PC-3 (cell line): ENCODE results near the gene SLC6A6. TPM values are rescaled to one million over a fixed set of nuclear protein-coding genes. Genes with fewer than 3 reads are reported as not detected.

Experiments used
- ATAC-seq: fragments of 200-7000 bp; cut with Tn5 transposase; 2 replicates; pipeline ENCODE4 v1.9.1; 2020; ENCODE audit warnings: mild to moderate bottlenecking, moderate library complexity
- BruUV-seq: library from RNA; stranded (reverse); fragments of 400-500 nt; replicated peaks from 2 replicates; lab custom pipeline; 2021; lab: Mats Ljungman, UMichigan
- CTCF ChIA-PET: fragments of 300-600 bp; sonication (Branson Sonifier 250); formaldehyde crosslinking; loops from one replicate; lab custom pipeline; 2022; ENCODE audit warnings: antibody characterized with exemption; lab: Charles Lee
- POLR2A ChIA-PET: fragments of 300-600 bp; sonication (Branson Sonifier 250); formaldehyde crosslinking; loops from one replicate; lab custom pipeline; 2022; ENCODE audit warnings: antibody characterized with exemption; ENCODE audit not compliant: unreplicated experiment; lab: Charles Lee
- DNase-seq: peaks from one replicate; pipeline ENCODE4 v3.0.0-alpha.2; 2015
- H2AFZ ChIP-seq: fragments of 300-600 bp; sonication (generic); 2 replicates; pipeline ENCODE4 v1.6.0; 2016; ENCODE audit warnings: antibody characterized with exemption, low read length
- H3F3A ChIP-seq: fragments of 300-600 bp; sonication (generic); one replicate; pipeline ENCODE4 v1.6.0; 2017; ENCODE audit warnings: antibody characterized with exemption, low read length, control low read depth, mild to moderate bottlenecking; ENCODE audit not compliant: unreplicated experiment
- H3K27ac ChIP-seq: fragments of 300-600 bp; sonication (generic); 2 replicates; pipeline ENCODE4 v1.5.1; 2016; ENCODE audit warnings: mild to moderate bottlenecking, low read length
- H3K27me3 ChIP-seq: fragments of 300-600 bp; sonication (generic); 2 replicates; pipeline ENCODE4 v1.6.1; 2016; ENCODE audit warnings: low read length, mixed read lengths
- H3K36me3 ChIP-seq: fragments of 300-600 bp; sonication (generic); 2 replicates; pipeline ENCODE4 v1.6.1; 2016; ENCODE audit warnings: low read depth, mixed run types, low read length, mixed read lengths
- H3K4me1 ChIP-seq: fragments of 300-600 bp; sonication (generic); 2 replicates; pipeline ENCODE4 v1.5.1; 2016; ENCODE audit warnings: low read length; ENCODE audit not compliant: insufficient read depth
- H3K4me2 ChIP-seq: fragments of 300-600 bp; sonication (generic); 2 replicates; pipeline ENCODE4 v1.6.0; 2016; ENCODE audit warnings: low read length
- H3K4me3 ChIP-seq: fragments of 300-600 bp; sonication (generic); 2 replicates; pipeline ENCODE4 v1.5.1; 2016; ENCODE audit warnings: mild to moderate bottlenecking, low read length, mixed read lengths
- H3K79me2 ChIP-seq: fragments of 300-600 bp; sonication (generic); 2 replicates; pipeline ENCODE4 v1.6.1; 2017; ENCODE audit warnings: low read length, mixed read lengths
- H3K9ac ChIP-seq: fragments of 300-600 bp; sonication (generic); 2 replicates; pipeline ENCODE4 v1.6.0; 2016; ENCODE audit warnings: mild to moderate bottlenecking, low read length
- H3K9me2 ChIP-seq: fragments of 300-600 bp; sonication (generic); replicated peaks from 2 replicates; pipeline ENCODE4 v1.6.1; 2016; ENCODE audit warnings: mixed run types, low read length, mixed read lengths
- H3K9me3 ChIP-seq: fragments of 300-600 bp; sonication (generic); 2 replicates; pipeline ENCODE4 v1.6.1; 2016; ENCODE audit warnings: low read length, mixed read lengths
- H4K20me1 ChIP-seq: fragments of 300-600 bp; sonication (generic); 2 replicates; pipeline ENCODE4 v1.6.1; 2016; ENCODE audit warnings: low read length, mixed read lengths
- CTCF ChIP-seq: fragments of 300-600 bp; sonication (generic); conservative IDR thresholded peaks from 2 replicates; pipeline ENCODE4 v1.5.1; 2017; ENCODE audit warnings: antibody characterized with exemption, low read depth, mild to moderate bottlenecking, low read length
- EZH2 ChIP-seq: fragments of 300-600 bp; sonication (generic); IDR thresholded peaks from one replicate; pipeline ENCODE4 v1.6.1; 2017; ENCODE audit warnings: antibody characterized with exemption, mild to moderate bottlenecking, low read length; ENCODE audit not compliant: unreplicated experiment
- EZH2phosphoT487 ChIP-seq: fragments of 300-600 bp; sonication (generic); IDR thresholded peaks from 2 replicates; pipeline ENCODE4 v1.6.1; 2018; ENCODE audit warnings: mild to moderate bottlenecking, antibody characterized with exemption, low read length, borderline replicate concordance
- intact Hi-C: fragments of 100-400 bp; cut with micrococcal nuclease; formaldehyde crosslinking; loops from 2 replicates; pipeline ENCODE4 v1.9.0; 2023
- total RNA-seq: library from RNA; depleted of rRNA; stranded (reverse); fragments of >200 nt; gene quantifications from 2 replicates; pipeline ENCODE4 v1.2.3, GENCODE V29; 2014

SLC6A6 gene
- total RNA-seq, 1 experiment from 2014 or later, result 28.1 TPM

GRCh38 chr3:14482271-14482721, 79.9 kb downstream of the SLC6A6 start:
- no peak for TF ChIP-seq CTCF
- no peak for TF ChIP-seq EZH2phosphoT487
- no peak for TF ChIP-seq EZH2
- H4K20me1 ChIP-seq, result no peaks in the 10 kb centered on the region
- no peaks in the 10 kb centered on the region for H3K9me3 ChIP-seq
- intact Hi-C loops, result no loop called here
- H3K4me3 ChIP-seq, result no peak overlapping the region
- no peaks in the 10 kb centered on the region for H3K9me2 ChIP-seq
- H3K27me3 ChIP-seq, result no peaks in the 10 kb centered on the region
- H2AFZ ChIP-seq, result no peak overlapping the region
- ChIA-PET POLR2A (no interaction called here), CTCF (no interaction called here)
- BruUV-seq, result no TSS peak
- no peak for ATAC-seq
- H3K4me2 ChIP-seq, result no peak overlapping the region
- no peaks in the 10 kb centered on the region for H3K79me2 ChIP-seq
- DNase-seq, result no peak
- H3K36me3 ChIP-seq, result peaks cover 22% of the 10 kb centered on the region
- H3K27ac ChIP-seq, result no peak overlapping the region
- no peaks in the 10 kb centered on the region for H3F3A ChIP-seq
- H3K4me1 ChIP-seq, result no peaks in the 10 kb centered on the region
- H3K9ac ChIP-seq, result no peak overlapping the region

DNA sequence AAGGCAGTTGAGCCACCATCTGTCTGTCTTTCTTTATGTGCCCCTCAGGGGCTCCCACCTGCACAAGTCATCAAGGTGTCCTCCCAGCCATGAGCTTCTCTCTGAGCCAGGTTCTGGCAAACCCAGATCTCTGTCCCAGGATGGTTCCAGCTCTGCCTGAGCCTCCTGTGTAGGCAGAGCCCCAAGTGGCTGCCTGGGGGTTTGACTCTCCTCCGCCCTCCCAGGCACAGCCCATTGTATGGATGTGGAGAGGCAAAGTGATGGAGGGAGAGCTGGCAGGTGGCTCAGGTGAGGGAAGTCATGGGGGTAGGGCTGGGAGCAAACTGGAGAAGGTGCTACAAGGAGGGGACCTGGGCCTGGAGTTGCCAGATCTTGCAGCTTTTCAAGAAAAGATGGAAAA, 80.9 kb downstream of the SLC6A6 start:
- Histone ChIP-seq H3K4me2 (no peak overlapping the region), H3K4me1 (no peaks in the 10 kb centered on the region), H3K9me3 (no peaks in the 10 kb centered on the region), H3K27ac (no peak overlapping the region), H3K9me2 (no peaks in the 10 kb centered on the region), H4K20me1 (no peaks in the 10 kb centered on the region), H3F3A (no peaks in the 10 kb centered on the region), H3K4me3 (no peak overlapping the region), H3K27me3 (no peaks in the 10 kb centered on the region), H2AFZ (no peak overlapping the region), H3K36me3 (peaks cover 14% of the 10 kb centered on the region), H3K79me2 (no peaks in the 10 kb centered on the region), H3K9ac (no peak overlapping the region)
- no TSS peak for BruUV-seq
- CTCF ChIA-PET, result interaction anchor here (0.6 kb wide), 1 partner anchor 255 kb away, joined by 4 read pairs; no protein-coding TSS in a partner anchor
- ATAC-seq (no peak), DNase-seq (no peak)
- intact Hi-C loops, result no loop called here
- TF ChIP-seq EZH2, result no peak
- no peak for TF ChIP-seq CTCF
- no peak for TF ChIP-seq EZH2phosphoT487
- POLR2A ChIA-PET, result no interaction called here

DNA sequence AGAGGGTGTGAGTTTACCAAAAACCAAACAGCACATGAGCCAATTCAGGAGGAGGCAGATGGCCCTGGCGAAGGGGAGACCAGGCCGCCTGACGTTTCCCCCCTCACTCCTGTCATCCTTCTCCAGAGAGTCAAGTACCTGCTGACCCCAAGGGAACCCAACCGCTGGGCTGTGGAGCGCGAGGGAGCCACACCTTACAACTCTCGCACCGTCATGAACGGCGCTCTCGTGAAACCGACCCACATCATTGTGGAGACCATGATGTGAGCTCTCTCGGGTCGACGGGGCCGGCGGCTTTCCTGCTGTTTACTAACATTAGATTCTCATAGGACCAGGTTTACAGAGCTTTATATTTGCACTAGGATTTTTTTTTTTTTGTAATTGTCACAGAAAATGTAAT, 82.3 kb downstream of the SLC6A6 start:
- Histone ChIP-seq H3K79me2 (no peaks in the 10 kb centered on the region), H3K27ac (no peak overlapping the region), H3K4me2 (no peak overlapping the region), H4K20me1 (no peaks in the 10 kb centered on the region), H3K9me2 (no peaks in the 10 kb centered on the region), H3K9ac (no peak overlapping the region), H2AFZ (no peak overlapping the region), H3K36me3 (peaks cover 9% of the 10 kb centered on the region; the same call in 1 of the 2 replicates), H3K9me3 (no peaks in the 10 kb centered on the region), H3K27me3 (no peaks in the 10 kb centered on the region), H3K4me3 (no peak overlapping the region), H3F3A (no peaks in the 10 kb centered on the region), H3K4me1 (no peaks in the 10 kb centered on the region)
- POLR2A ChIA-PET, result no interaction called here
- DNase-seq (no peak), ATAC-seq (no peak)
- TF ChIP-seq EZH2phosphoT487, result no peak
- CTCF ChIA-PET, result no interaction called here
- BruUV-seq, result no TSS peak
- intact Hi-C loops, result no loop called here
